Adrenal gland (tissue), 12 donors: Measurements from ENCODE around the gene COPE. TPM values are rescaled to one million over a fixed set of nuclear protein-coding genes. Genes with fewer than 3 reads are reported as not detected.

Source experiments
- DNase-seq, 7 donors: peaks; one replicate each; pipeline ENCODE4 v3.0.0-alpha.2; 2019 to 2020
- H3K27ac ChIP-seq, 5 donors: fragments of 200-600 bp; sonication (generic) in 4 of 5; 1 replicate in 3 of 5; 2 replicates in 2 of 5; pipeline versions ENCODE4 v1.5.1 to v1.8.0; 2016 to 2020; ENCODE audit warnings: mild to moderate bottlenecking in 1 of 5
- H3K27me3 ChIP-seq: fragments of 200-600 bp; 2 replicates; pipeline ENCODE4 v1.8.0; 2021
- H3K36me3 ChIP-seq, 2 donors: fragments of 200-600 bp; replicated peaks in 1 of 2; 1 replicate in 1 of 2; 2 replicates in 1 of 2; pipeline versions ENCODE4 v1.5.1 to v1.8.0; 2018 to 2022
- H3K4me1 ChIP-seq, 2 donors: fragments of 200-600 bp; replicated peaks in 1 of 2; 1 replicate in 1 of 2; 2 replicates in 1 of 2; pipeline versions ENCODE4 v1.5.1 to v1.8.0; 2018 to 2021
- H3K4me3 ChIP-seq, 4 donors: fragments of 200-600 bp; sonication (generic) in 3 of 4; one replicate each; pipeline ENCODE4 v1.5.1; 2016 to 2018
- H3K9me3 ChIP-seq, 3 donors: fragments of 200-600 bp; sonication (generic) in 1 of 3; replicated peaks in 1 of 3; 1 replicate in 2 of 3; 2 replicates in 1 of 3; pipeline versions ENCODE4 v1.5.1 to v1.8.0; 2016 to 2021
- CTCF ChIP-seq, 6 experiments: fragments of 450-650 bp in 4 of 6; fragments of 200-600 bp in 2 of 6; sonication (generic) in 1 of 6; IDR thresholded peaks; 1 replicate in 5 of 6; 2 replicates in 1 of 6; pipeline versions ENCODE4 v1.5.1 to v1.8.0; 2016 to 2021; ENCODE audit warnings: antibody characterized with exemption in 6 of 6, mild to moderate bottlenecking in 2 of 6, moderate library complexity in 1 of 6
- POLR2A ChIP-seq, 2 donors: fragments of 450-650 bp; IDR thresholded peaks; one replicate each; pipeline ENCODE4 v1.6.1; 2017; ENCODE audit warnings: antibody characterized with exemption in 2 of 2, mild to moderate bottlenecking in 2 of 2, moderate library complexity in 1 of 2
- WGBS, 4 donors: extraction: QIAGEN DNeasy Blood & Tissue Kit in 2 of 4; methylation state at CpG; one replicate each; pipeline versions ENCODE4 v1.1.5 to v1.1.7; 2013 to 2017; 5-methylcytosine and 5-hydroxymethylcytosine counted together
- intact Hi-C, 2 donors: fragments of 100-400 bp; cut with DNase I; formaldehyde crosslinking; loops; one replicate each; pipeline versions ENCODE4 v1.14.1 to v1.15.0; 2022 to 2023
- polyA plus RNA-seq, 3 donors: library from polyadenylated mRNA; stranded (reverse); fragments of 200-250 nt in 2 of 3; fragments of 350-450 nt in 1 of 3; fragmentation: Illumina TruSeq in 1 of 3; extraction: RNeasy Lipid Tissue Mini Kit (QIAGEN cat#74804) in 1 of 3; gene quantifications; one replicate each; pipeline ENCODE4 v1.2.3, GENCODE V29; 2013 to 2014
- total RNA-seq, 9 donors: library from RNA; depleted of rRNA in 4 of 9; stranded (reverse); fragments of >200 nt in 4 of 9; fragments of 120-200 nt in 1 of 9; fragmentation: NEBNext Ultra II Directional in 1 of 9; extraction: Animal tissue kit (Norgen Biotek cat#: 25700) in 1 of 9; gene quantifications; one replicate each; pipeline versions ENCODE4 v1.1.0 to v1.2.4, GENCODE V29; 2013 to 2023
- donor health status: healthy with polysubstance abuse.
- donor health status: Bipolar disorder and iron deficiency.
- donor health status: DM: yes; HTN: yes; CAD: no.
- donor health status: DM: no; HTN: no; CAD: no.
- donor health status: DM: no; HTN: no; CAD: no.
- donor health status: DM: yes; HTN: yes; CAD: no.

Gene COPE
- total and polyA plus RNA-seq, 12 donors, result 45.1 to 400 (median 298) TPM

GRCh38 chr19:18901491-18901890, 17.7 kb downstream of the COPE start:
- intact Hi-C loops, result no loop called here
- WGBS, 4 donors, result 84 to 98% (median 91%) methylated on average over 7 of the region's 7 CpGs
- no peak overlapping the region for H3K27ac ChIP-seq
- no peak for DNase-seq
- TF ChIP-seq POLR2A (IDR thresholded peaks at IDR 0.05), result no peak
- TF ChIP-seq CTCF (IDR thresholded peaks at IDR 0.05), result no peak
- H3K4me3 ChIP-seq, result no peak overlapping the region
- H3K4me1 ChIP-seq, result peaks cover 6 to 7% of the 10 kb centered on the region in 2 donors
- H3K27me3 ChIP-seq, result no peaks in the 10 kb centered on the region
- peaks cover 0 to 46% of the 10 kb centered on the region in 2 donors for H3K36me3 ChIP-seq
- H3K9me3 ChIP-seq, result no peaks in the 10 kb centered on the region

- no peak for DNase-seq
- 84 to 99% (median 88%) methylated on average over 11 to 17 of the region's 17 CpGs for WGBS, 4 donors
- TF ChIP-seq POLR2A (IDR thresholded peaks at IDR 0.05) (no peak), CTCF (IDR thresholded peaks at IDR 0.05) (no peak)
Observed at GRCh38 chr19:18900700-18901481, 18.3 kb downstream of the COPE start.

GRCh38 chr19:18899624-18900560, 19.3 kb downstream of the COPE start:
- peaks cover 0 to 6% of the 10 kb centered on the region in 2 donors for H3K4me1 ChIP-seq
- H3K27ac ChIP-seq, result no peak overlapping the region
- no peak overlapping the region for H3K4me3 ChIP-seq
- H3K36me3 ChIP-seq, result peaks cover 0 to 30% of the 10 kb centered on the region in 2 donors
- DNase-seq, result no peak
- intact Hi-C loops, result loop anchor here in 1 of 2 donors (10.0 kb wide), 1 partner anchor 85 kb away; no protein-coding TSS in a partner anchor
- WGBS, 4 donors, result 85 to 96% (median 92%) methylated on average over 8 to 20 of the region's 20 CpGs
- H3K27me3 ChIP-seq, result no peaks in the 10 kb centered on the region
- H3K9me3 ChIP-seq, result no peaks in the 10 kb centered on the region
- TF ChIP-seq CTCF (IDR thresholded peaks at IDR 0.05) (no peak), POLR2A (IDR thresholded peaks at IDR 0.05) (no peak)

More at GRCh38 chr19:18900700-18901481, 18.3 kb downstream of the COPE start:
- Histone ChIP-seq H3K27ac (no peak overlapping the region), H3K27me3 (no peaks in the 10 kb centered on the region), H3K9me3 (no peaks in the 10 kb centered on the region), H3K36me3 (peaks cover 0 to 40% of the 10 kb centered on the region in 2 donors), H3K4me3 (no peak overlapping the region), H3K4me1 (peaks cover 1 to 2% of the 10 kb centered on the region in 2 donors)
- intact Hi-C loops, result no loop called here
